Tibial nerve (tissue), 4 donors: ENCODE results near the gene GTF3C1. TPM values are rescaled to one million over a fixed set of nuclear protein-coding genes. Genes with fewer than 3 reads are reported as not detected.
"Not testable (repeated sequence)": the region's sequence is repeated elsewhere in the genome, so short reads cannot be mapped to it uniquely, and the experiment has no call there.

Experiments used
- DNase-seq, 2 donors: peaks; one replicate each; pipeline ENCODE4 v3.0.0-alpha.2; 2019; ENCODE audit warnings: low spot score in 2 of 2
- H3K27ac ChIP-seq, 4 donors: fragments of 200-600 bp; sonication (generic) in 3 of 4; one replicate each; pipeline ENCODE4 v1.5.1; 2017 to 2019; ENCODE audit warnings: mild to moderate bottlenecking in 1 of 4
- H3K27me3 ChIP-seq, 2 donors: fragments of 200-600 bp; sonication (generic) in 1 of 2; one replicate each; pipeline versions ENCODE4 v1.5.1 to v1.6.0; 2017 to 2019
- H3K36me3 ChIP-seq, 3 donors: fragments of 200-600 bp; sonication (generic); one replicate each; pipeline ENCODE4 v1.5.1; 2018 to 2019
- H3K4me1 ChIP-seq, 4 donors: fragments of 200-600 bp; sonication (generic) in 3 of 4; one replicate each; pipeline ENCODE4 v1.5.1; 2017 to 2019
- H3K4me3 ChIP-seq, 4 donors: fragments of 200-600 bp; sonication (generic) in 3 of 4; one replicate each; pipeline ENCODE4 v1.5.1; 2017 to 2019; ENCODE audit warnings: mild to moderate bottlenecking in 1 of 4, moderate library complexity in 1 of 4
- H3K9me3 ChIP-seq, 4 donors: fragments of 200-600 bp; sonication (generic) in 3 of 4; one replicate each; pipeline ENCODE4 v1.5.1; 2017 to 2019
- CTCF ChIP-seq, 5 experiments: fragments of 200-600 bp in 3 of 5; fragments of 450-650 bp in 2 of 5; sonication (generic) in 3 of 5; IDR thresholded peaks; one replicate each; pipeline ENCODE4 v1.5.1; 2016 to 2019; ENCODE audit warnings: antibody characterized with exemption in 5 of 5, mild to moderate bottlenecking in 3 of 5, moderate library complexity in 2 of 5
- EP300 ChIP-seq, 2 donors: sonication (generic); formaldehyde crosslinking; IDR thresholded peaks; one replicate each; pipeline ENCODE4 v1.6.1; 2017; ENCODE audit warnings: antibody characterized with exemption in 2 of 2, mild to moderate bottlenecking in 1 of 2
- POLR2A ChIP-seq, 2 donors: fragments of 450-650 bp; IDR thresholded peaks; one replicate each; pipeline ENCODE4 v1.6.1; 2017; ENCODE audit warnings: antibody characterized with exemption in 2 of 2, mild to moderate bottlenecking in 2 of 2, moderate library complexity in 2 of 2
- WGBS, 2 donors: methylation state at CpG; one replicate each; pipeline ENCODE4 v1.1.5; 2018; 5-methylcytosine and 5-hydroxymethylcytosine counted together
- total RNA-seq, 4 donors: library from RNA; depleted of rRNA; stranded (reverse); fragments of >200 nt; gene quantifications; one replicate each; pipeline ENCODE4 v1.1.0, GENCODE V29; 2016

Gene GTF3C1
- total RNA-seq, 4 donors from 2014 or later = 66.7 to 92.4 (median 69.9) TPM

GRCh38 chr16:27576729-27577128 lies 27.0 kb upstream of the GTF3C1 start:
- H3K27me3 ChIP-seq = no peaks in the 10 kb centered on the region
- no peaks in the 10 kb centered on the region for H3K9me3 ChIP-seq
- no peak overlapping the region for H3K4me3 ChIP-seq
- DNase-seq = no peak
- H3K27ac ChIP-seq = no peak overlapping the region
- TF ChIP-seq POLR2A (IDR thresholded peaks at IDR 0.05) (no peak), EP300 (IDR thresholded peaks at IDR 0.05) (no peak), CTCF (IDR thresholded peaks at IDR 0.05) (no peak)
- H3K36me3 ChIP-seq = peaks cover 0 to 13% (median 2%) of the 10 kb centered on the region in 3 donors
- 70 to 77% methylated on average over 5 of the region's 5 CpGs for WGBS, 2 donors
- H3K4me1 ChIP-seq = peaks cover 0 to 9% (median 0%) of the 10 kb centered on the region in 4 donors

- Histone ChIP-seq H3K4me1 (peaks cover 0 to 13% (median 0%) of the 10 kb centered on the region in 4 donors), H3K4me3 (no peak overlapping the region), H3K9me3 (no peaks in the 10 kb centered on the region), H3K27me3 (no peaks in the 10 kb centered on the region), H3K27ac (peak overlapping the region in 1 of 4 donors; percentile 17), H3K36me3 (peaks cover 0 to 17% (median 0%) of the 10 kb centered on the region in 3 donors)
- TF ChIP-seq CTCF (IDR thresholded peaks at IDR 0.05) = no peak
- no peak for TF ChIP-seq POLR2A (IDR thresholded peaks at IDR 0.05)
- peak in 1 of 2 donors; percentile 21 for TF ChIP-seq EP300 (IDR thresholded peaks at IDR 0.05)
- DNase-seq = peak in 1 of 2 donors; percentile 34
- 71 to 82% methylated on average over 6 of the region's 6 CpGs for WGBS, 2 donors
These were observed 23.0 kb upstream of the GTF3C1 start for GRCh38 chr16:27572711-27573110.

- Histone ChIP-seq H3K4me1 (peaks cover 0 to 13% (median 0%) of the 10 kb centered on the region in 4 donors), H3K27me3 (no peaks in the 10 kb centered on the region), H3K4me3 (no peak overlapping the region), H3K36me3 (peaks cover 0 to 23% (median 0%) of the 10 kb centered on the region in 3 donors), H3K9me3 (no peaks in the 10 kb centered on the region), H3K27ac (no peak overlapping the region)
- no peak for DNase-seq
- WGBS, 2 donors = 86 to 89% methylated on average over 8 of the region's 8 CpGs
- TF ChIP-seq CTCF (IDR thresholded peaks at IDR 0.05) (no peak), EP300 (IDR thresholded peaks at IDR 0.05) (no peak), POLR2A (IDR thresholded peaks at IDR 0.05) (no peak)
These were observed 22.0 kb upstream of the GTF3C1 start for GRCh38 chr16:27571433-27572326.

- not testable (repeated sequence) for H3K27me3 ChIP-seq, H3K9me3 ChIP-seq, H3K27ac ChIP-seq, DNase-seq, H3K4me3 ChIP-seq
- WGBS, 2 donors = 92 to 95% methylated on average over 8 of the region's 8 CpGs
- peaks cover 0 to 13% (median 0%) of the 10 kb centered on the region in 4 donors for H3K4me1 ChIP-seq
- H3K36me3 ChIP-seq = peaks cover 0 to 22% (median 0%) of the 10 kb centered on the region in 3 donors
These were observed 21.3 kb upstream of the GTF3C1 start for GRCh38 chr16:27570986-27571385.

GRCh38 chr16:27568077-27568476 lies 18.4 kb upstream of the GTF3C1 start:
- no peak for TF ChIP-seq CTCF (IDR thresholded peaks at IDR 0.05)
- TF ChIP-seq POLR2A (IDR thresholded peaks at IDR 0.05) = no peak
- TF ChIP-seq EP300 (IDR thresholded peaks at IDR 0.05) = no peak
- no peaks in the 10 kb centered on the region for H3K27me3 ChIP-seq
- H3K27ac ChIP-seq = no peak overlapping the region
- DNase-seq = no peak
- H3K9me3 ChIP-seq = no peaks in the 10 kb centered on the region
- peaks cover 0 to 15% (median 0%) of the 10 kb centered on the region in 3 donors for H3K36me3 ChIP-seq
- H3K4me1 ChIP-seq = peaks cover 0 to 13% (median 0%) of the 10 kb centered on the region in 4 donors
- no peak overlapping the region for H3K4me3 ChIP-seq
- WGBS, 2 donors = 94 to 96% methylated on average over 4 of the region's 4 CpGs
